H54 (cell line): ENCODE measurements around the gene GNAO1.

Source experiments
- DNase-seq: peaks from one replicate; pipeline ENCODE4 v3.0.0; 2011; ENCODE audit warnings: low spot score, mixed read lengths; ENCODE audit not compliant: insufficient read length
- FAIRE-seq: peaks from 3 replicates; lab custom pipeline; 2011; peaks lifted over from hg19 to GRCh38; lab: Jason Lieb, UNC
- POLR2A ChIP-seq: IDR thresholded peaks from 2 replicates; pipeline ENCODE4 v1.6.1; 2011; ENCODE audit warnings: low read depth, mild to moderate bottlenecking, low read length

GNAO1 gene

GRCh38 chr16:56303880-56304279 lies 112.6 kb downstream of the GNAO1 start:
- DNase-seq = no peak
- no peak for TF ChIP-seq POLR2A

DNA sequence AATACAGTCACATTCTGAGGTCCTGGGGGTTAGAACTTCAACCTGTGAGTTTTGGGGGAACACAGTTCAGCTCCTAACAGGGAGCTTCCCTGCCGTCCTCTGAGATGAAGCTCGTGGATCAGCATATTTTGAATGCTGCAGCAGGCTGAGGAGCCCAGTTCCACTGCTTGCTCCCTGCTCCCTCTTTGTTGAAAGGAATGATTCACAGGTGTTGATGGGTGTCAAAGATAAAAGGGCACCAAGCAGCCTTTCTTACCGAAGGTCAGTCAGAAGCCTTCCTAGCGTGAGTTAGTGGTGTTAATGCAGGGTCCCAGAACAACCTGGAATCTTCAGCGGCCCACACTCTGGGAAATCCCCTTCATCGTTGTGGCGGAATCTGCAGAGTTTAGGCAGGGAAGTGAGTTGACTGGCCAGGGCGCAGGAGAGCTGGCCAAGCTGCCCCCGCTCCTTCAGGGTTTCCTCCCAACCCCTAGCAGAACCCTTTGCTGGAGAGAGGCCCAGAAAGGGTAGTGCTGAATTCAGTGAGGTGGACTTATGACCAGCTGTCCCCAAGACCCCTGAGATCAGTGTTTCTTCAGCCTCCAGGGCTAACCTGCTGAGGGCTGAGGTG lies 114.8 kb downstream of the GNAO1 start:
- FAIRE-seq = no peak
- no peak for TF ChIP-seq POLR2A
- no peak for DNase-seq

More at GRCh38 chr16:56303880-56304279, 112.6 kb downstream of the GNAO1 start:
- FAIRE-seq = no peak

GRCh38 chr16:56306690-56307533 lies 115.6 kb downstream of the GNAO1 start:
- TF ChIP-seq POLR2A = no peak
- DNase-seq (no peak), FAIRE-seq (no peak)

GRCh38 chr16:56307534-56307873 lies 116.2 kb downstream of the GNAO1 start:
- FAIRE-seq (no peak), DNase-seq (no peak)
- TF ChIP-seq POLR2A = no peak

- no peak for TF ChIP-seq POLR2A
- DNase-seq (no peak), FAIRE-seq (no peak)
Observed at GRCh38 chr16:56309008-56309407, 117.7 kb downstream of the GNAO1 start.

DNA sequence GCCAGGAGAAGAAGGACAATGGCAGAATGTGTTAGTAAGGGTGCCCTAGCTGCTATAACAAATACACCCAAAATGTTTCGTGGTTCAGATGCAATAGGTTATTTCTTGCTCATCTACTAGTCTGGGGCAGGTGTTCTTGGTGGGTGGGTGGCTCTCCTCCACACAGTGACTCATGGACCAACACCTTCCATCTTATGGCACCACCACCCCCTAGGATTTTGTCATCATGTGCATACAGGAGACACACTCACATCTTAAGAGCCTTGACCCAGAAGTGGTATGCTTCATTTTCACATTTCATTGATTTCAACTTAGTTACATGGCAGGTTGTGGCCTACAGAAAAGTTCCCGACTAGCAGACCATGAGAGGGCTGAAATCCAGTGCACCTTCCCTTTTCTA lies 119.4 kb downstream of the GNAO1 start:
- FAIRE-seq (no peak), DNase-seq (no peak)
- no peak for TF ChIP-seq POLR2A

DNA sequence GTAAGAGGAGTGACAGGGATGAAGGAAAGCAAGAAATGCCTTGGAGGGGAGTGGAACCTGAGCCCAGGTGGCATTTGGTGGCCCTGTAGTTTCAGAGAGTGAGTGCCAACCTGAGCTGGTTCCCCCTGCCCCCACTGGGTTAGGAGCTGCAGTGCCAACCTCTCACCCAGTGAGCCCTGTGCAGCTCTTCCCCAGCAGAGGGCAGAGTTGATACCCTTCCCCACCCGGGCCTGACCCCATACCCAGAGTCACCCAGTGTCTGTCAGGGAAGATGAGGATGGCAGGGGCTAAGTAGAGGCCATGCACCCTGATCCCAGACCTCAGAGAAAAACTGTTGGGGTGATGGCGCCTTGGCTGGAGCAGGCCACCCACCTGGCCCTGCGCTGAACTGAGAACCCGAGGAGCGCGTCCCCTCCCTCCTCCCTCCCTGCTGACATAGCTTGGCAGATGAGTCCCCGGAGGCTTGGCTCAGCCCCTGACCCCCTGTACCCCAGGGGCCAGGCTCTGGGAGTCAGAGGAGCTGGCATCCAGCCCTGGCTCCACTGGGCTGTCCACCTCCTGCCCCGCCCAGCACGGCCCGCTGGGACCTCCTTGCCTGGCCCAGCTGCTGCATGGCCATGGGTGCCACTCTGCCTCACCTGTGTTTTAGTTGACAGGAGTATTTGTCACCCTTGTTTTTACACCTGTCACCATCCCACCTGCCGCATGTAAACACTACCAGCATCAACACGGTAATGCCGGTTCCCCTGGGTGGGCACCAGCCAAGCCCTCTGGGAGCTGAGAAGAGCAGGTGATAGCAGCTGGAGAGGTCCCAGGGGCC lies 120.1 kb downstream of the GNAO1 start:
- DNase-seq (no peak), FAIRE-seq (no peak)
- TF ChIP-seq POLR2A = no peak

DNA sequence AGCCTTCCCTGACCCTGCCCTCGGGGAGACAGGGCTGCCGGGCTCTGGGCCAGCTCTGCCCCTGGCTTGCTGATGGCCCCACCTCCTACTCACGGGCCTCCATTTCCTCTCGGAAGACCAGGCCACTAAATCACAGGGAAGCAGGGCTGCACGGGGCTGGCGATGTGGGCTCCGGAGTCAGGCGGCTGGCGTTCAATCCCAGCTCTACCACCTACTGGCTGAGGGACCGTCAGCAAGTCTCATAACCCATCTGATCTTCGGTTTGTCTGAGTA lies 120.7 kb downstream of the GNAO1 start:
- TF ChIP-seq POLR2A = no peak
- no peak for DNase-seq
- FAIRE-seq = no peak

DNA sequence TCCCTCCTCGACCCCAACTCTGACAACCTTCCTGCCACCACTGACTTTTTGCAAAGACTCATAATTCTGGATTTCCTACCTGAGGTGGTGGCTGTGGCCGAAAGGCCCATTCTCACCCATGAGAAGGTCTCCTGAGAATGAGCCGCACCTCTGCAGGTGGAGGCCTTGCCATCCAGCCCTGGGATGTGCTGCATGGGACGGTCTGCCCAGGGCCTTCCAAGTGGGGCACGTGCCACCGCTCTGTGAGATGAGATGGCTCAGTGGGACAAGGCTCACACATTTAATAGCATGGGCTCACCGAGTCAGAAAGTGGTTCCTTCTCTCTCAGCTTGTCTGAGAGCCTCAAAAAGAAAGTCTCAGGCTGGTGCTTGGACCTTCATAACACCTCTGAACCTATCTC lies 121.3 kb downstream of the GNAO1 start:
- FAIRE-seq (no peak), DNase-seq (no peak)
- no peak for TF ChIP-seq POLR2A

DNA sequence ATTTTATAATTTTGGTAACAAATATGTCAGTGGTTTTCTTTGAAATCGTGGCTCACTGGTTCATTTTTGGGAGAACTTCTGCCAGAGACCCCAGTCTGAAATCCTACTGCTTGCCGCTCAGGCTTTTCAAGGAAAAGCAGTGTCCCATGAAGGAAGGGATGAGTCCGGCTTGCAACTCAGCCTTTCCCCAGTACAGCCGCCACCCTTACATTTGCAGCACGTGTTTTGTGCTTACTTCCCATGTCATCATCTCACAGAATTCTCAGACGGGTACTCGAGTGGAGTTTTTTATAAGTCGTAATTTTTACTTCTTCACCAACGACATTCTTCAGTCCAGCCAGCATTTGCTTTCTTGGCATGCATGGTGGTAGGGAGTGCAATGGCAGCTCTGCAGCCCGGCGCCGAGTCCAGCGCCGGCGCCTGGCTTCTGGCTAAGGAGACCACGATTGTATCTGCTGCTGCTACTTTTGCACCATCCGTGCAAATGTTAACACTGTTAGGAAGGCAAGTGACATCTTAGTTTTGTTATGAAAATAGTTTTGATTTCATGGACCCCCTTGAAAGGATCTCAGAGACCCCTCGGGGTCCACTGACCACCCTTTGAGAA lies 123.1 kb downstream of the GNAO1 start:
- TF ChIP-seq POLR2A = no peak
- no peak for DNase-seq
- FAIRE-seq = no peak

DNA sequence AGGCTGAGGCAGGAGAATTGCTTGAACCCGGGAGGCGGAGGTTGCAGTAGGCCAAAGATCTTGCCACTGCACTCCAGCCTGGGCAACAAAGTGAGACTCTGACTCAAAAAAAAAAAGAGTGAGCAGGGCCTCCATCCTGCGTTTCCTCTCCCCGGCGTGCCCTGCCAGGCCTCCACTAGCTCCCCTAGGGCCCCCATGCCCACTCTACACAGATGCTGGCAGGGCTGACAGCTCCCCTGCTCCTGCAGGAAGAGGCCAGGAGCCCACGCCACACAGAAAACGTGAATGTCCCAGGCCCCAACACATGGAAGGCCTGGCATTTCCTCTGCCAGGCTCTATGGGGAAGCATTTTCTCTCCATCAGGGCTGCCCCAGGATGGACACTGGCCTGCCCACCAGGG lies 124.7 kb downstream of the GNAO1 start:
- TF ChIP-seq POLR2A = no peak
- no peak for DNase-seq
- FAIRE-seq = no peak

DNA sequence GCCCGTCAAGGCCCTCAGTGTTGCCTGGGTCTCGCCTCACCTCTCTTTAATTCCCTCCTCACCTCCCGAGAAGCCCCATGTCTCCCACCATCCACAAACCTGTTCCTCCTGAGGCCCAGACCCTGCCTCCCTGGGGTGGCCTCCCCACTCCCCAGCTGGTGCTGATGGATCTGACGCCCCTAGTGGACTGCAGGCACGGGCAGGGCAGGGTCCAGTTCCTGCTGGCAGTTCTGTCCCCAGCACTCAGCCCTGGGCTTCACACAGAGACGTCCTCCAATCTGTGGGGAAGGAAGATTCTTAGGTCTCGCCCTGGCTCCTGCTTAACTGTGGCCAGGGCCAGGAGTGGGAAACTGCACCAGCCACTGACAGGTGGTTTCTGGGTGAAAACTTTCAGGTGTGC lies 125.3 kb downstream of the GNAO1 start:
- DNase-seq (no peak), FAIRE-seq (no peak)
- no peak for TF ChIP-seq POLR2A

DNA sequence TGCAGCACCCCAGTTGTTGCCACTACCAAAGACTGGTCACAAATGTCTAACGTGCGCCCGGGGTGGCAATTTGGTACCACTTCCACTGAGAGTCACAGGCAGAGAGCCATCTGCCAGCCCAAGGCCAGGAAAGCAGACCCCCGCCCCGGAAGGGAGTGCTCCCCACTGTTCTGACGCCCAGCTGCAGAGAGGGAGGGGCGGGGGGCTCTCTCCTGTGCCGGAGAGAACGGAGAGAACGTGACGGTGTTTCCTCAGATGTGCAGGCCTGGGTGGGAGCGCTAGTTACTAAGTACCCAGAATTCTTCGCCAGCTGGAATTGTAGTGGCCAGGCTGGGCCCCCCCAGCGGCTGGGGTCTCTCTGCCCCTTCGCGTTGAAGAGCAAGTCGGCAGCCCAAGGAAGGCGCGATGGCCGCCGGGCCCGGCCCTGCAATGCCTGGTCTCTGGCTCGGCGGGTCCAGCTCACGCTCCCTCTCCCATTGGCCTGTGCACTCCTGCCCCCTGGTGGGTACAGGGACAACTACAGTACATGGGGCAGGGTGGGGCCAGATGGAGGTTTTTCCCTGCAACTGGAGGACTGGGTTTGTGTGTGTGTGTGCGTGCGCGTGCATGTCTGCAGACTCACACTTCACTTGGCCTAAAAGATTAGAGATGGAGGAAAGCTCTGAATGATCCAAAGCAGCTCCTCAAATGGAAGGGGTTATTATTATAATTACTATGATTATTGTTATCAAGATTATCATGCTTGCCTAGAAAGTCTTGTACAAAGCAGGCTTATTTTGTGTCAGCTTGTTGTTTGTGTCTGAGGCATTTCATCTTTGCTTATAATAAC lies 126.9 kb downstream of the GNAO1 start:
- FAIRE-seq (no peak), DNase-seq (peak; percentile 93)
- TF ChIP-seq POLR2A = no peak

DNA sequence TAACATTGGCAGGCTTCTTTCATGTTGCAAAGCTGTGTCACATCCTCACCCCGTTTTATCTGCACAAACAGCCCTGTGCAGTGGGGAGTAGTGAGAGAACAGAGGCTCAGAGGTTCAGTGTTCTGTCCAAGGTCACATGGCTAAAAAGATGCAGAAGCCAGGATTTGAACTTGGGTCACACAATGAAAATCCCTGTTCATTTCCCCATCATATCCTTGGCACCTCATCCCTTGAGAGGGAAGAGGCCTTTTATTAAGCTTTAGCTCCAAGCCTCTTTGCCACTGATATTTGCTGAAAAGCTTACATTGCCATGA lies 127.5 kb downstream of the GNAO1 start:
- TF ChIP-seq POLR2A = no peak
- no peak for DNase-seq
- FAIRE-seq = no peak
